Stimulated activated CD4-positive, alpha-beta T cell treated with anti-CD3 and anti-CD28 coated beads, Interleukin-12 subunit alpha, Interleukin-12 subunit beta, amount 100 ng/mL, for 48 hours (primary cell): ENCODE measurements around the gene SUN1.

Source experiments
- DNase-seq, 3 donors: peaks; one replicate each; pipeline ENCODE4 v3.0.0-alpha.2; 2020; ENCODE audit warnings: low read depth in 2 of 3, low spot score in 1 of 3

SUN1 gene

DNA sequence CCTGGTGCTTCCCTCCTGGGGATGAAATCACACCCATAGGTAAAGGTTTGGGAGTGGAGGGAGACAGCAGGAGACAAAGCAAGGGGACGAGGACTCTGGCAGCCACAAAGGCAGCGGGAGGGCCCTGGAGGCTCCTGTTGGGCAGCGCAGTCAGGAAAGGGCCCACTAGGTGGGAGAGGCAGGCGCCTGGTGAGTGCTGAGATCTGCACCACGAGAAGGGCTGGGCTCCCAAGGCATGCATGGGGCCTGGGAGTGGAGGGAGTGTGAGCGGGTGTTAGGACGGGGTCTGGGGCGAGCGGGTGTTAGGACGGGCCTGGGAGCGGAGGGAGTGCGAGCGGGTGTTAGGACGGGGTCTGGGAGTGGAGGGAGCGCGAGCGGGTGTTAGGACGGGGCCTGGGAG lies 57.1 kb downstream of the SUN1 start:
- no peak for DNase-seq

- no peak for DNase-seq
These were observed 58.6 kb downstream of the SUN1 start for GRCh38 chr7:890868-891267.

- no peak for DNase-seq
These were observed 59.0 kb downstream of the SUN1 start for GRCh38 chr7:891291-891690.

- no peak for DNase-seq
These were observed 59.5 kb downstream of the SUN1 start for GRCh38 chr7:891805-892204.

- DNase-seq: no peak
These were observed 60.6 kb downstream of the SUN1 start for GRCh38 chr7:892648-893593.

GRCh38 chr7:893686-894085 lies 61.4 kb downstream of the SUN1 start:
- DNase-seq: no peak

- no peak for DNase-seq
These were observed 62.0 kb downstream of the SUN1 start for GRCh38 chr7:894164-894867.

- no peak for DNase-seq
These were observed 62.7 kb downstream of the SUN1 start for GRCh38 chr7:894927-895450.

GRCh38 chr7:895451-896052 lies 63.3 kb downstream of the SUN1 start:
- DNase-seq: no peak

DNA sequence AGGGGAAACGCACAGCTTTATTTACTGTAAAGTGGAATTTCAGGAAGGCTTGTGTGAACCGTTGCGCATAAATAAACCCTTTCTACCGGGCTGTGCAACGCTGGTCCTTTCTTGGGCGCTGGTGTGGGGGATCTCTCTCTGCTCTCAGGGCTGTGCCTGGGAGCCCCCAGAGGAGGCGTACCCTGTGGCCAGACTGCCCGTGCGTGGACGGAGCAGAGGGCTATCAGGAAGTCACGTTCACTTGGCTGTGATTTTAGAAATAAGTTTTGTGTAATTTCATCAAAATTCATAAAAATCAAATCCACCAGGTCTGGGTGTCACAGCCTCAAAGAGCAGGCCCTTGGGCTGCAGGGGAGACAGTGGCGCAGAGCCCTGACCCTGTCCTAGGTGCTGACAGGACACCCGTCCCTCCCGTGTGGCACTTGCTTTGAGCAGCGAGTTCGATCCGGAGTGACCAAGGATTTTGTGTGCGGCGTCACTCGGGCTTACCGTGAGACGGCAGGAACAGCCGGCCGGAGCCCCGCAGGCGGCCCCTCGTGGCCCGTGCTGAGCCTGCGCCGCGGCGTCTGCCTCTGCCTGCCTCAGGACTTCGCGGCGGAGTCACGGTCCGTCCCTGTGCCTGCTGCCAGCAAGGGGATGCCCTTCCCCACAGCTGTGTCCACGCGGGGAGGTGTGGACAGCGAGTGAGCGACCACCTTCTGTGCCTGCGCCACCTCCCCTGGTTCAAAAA lies 64.2 kb downstream of the SUN1 start:
- no peak for DNase-seq

- DNase-seq: no peak
These were observed 64.8 kb downstream of the SUN1 start for GRCh38 chr7:897086-897485.

DNA sequence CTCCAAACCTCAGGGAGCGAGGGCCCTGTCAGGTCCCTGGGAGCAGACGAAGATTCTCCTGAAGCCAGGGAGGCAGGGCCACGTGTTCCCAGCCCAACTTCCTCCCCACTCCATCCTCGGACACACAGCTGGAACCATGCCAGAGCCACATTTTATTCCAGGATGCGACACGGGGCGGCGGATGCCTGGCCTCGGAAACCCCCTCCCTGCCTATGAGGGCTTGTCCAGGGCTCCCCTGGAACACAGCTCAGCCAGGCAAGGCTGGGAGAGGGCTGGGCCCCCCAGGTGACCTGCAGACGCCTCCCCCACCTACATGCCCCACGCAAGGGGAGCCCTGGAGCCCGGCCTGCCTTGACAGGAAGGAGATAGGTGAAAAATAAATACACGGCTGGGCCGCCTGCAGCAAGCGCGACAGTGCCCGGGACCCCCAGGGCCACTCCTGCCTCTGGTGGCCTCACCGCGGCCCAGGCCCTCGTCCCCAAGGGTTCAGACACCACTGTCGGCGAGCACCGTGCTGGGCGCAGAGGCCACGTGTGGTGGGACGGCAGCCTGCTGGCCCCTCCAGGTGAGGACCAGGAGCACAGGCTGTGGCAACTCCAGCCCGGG lies 65.6 kb downstream of the SUN1 start:
- no peak for DNase-seq

DNA sequence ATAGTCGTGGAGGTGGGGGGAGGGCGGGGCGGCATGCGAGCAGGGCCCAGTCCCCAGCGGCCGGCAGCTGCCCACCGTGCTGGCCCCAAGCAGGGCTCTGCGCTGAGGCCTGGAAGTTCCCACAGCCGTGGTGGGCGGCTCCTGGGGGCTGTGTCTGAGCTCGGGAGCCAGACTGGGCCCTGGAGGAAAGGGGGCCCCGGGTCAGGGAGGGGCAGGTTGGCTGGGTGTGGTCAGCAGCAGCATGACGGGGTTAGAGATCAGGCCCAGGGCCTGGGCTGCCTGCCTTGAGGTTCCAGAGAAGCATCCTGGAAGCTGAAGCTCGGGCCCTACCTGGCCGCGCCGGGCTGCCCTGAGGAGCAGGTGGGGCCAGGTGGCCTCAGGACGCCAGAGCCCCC lies 66.2 kb downstream of the SUN1 start:
- no peak for DNase-seq

DNA sequence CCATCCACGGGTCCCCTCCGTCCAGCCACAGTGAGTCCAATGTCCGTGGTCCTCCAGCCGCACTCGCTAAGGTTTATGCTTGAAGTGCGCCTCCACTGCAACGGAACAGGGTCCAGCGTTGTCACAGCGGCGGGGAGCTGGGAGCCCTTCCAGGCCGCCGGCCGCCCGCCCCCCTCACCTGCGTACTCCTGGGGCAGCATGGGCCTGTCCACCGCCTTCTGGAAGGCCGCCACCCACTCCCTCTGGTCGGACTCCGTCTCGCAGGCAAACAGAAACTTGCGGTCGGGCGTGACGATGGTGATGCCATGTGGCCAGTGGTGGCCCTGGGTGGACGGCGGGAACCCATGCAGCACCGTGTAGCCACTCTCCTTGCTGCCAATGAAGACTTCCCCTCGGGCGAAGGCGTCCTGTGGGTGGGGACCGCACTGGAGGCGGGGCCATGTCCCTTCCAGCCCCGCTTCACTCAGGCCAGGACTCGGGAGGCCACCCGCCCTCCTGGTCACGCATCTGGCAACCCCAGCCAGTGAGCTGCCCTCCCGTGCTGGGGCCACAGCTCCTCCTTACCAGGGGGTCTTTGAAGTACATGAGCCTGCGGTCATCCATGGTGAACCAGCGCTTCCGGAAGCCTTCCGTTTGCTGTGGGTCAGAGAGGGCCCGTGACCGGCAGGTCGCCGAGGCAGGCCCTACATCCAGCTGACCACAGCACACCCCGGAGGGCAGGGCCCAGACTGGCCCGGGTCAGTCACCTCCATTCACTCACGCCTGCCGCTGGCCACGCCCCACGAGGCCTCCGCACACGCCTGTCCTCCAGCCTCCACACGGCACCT lies 66.8 kb downstream of the SUN1 start:
- no peak for DNase-seq

DNA sequence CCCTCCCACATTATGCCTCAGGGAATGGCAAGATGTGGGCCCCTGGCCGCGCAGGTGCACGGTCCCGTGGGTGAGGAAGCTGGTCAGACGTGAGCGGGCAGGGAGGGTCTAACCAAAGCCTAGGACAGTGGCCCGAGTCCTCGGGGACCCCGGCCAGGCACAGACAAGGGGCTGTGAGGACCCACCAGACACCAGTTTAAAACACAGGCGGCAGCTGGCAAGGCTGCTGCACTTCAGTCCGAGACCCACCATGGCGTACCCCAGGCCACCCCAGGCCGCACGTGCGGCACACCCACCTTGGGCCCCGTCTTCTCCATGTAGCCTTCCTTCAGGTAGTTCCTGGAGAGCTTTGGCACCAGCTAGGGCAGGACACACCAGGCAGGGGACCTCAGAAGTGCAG lies 67.5 kb downstream of the SUN1 start:
- no peak for DNase-seq

DNA sequence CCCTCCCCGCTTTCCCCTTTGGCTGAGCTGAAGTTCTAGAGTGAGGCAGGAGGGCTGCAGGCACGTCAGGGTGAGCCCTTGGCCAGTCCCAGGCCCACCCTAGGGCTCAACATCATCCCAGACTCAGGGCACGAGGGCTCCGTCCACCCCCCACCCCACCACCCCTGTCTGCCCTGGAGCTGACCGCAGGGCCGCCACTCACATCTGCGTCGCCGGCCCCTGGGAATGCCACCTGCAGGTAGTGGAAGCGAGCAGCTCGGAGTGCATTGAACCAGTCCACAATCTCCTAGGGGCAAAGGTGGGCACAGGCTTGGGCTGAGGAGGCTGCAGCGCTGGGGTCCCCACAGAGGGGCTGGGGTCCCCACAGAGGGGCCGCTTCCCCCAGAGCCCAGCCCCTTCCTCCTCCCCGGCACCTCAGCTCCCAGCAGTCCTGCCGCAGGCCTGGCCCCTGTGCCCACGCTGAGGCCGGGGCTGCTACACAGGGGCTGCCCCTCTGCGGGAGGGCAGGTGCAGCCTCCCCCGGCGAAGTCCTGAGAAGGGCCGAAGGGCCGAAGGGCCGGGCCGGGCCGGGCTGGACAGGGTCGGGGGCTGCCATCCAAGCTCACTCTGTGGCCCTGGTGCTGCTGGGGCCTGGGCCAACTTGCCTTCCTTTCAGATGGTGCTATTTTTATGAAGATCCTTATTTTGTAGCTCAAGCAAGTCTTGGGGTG lies 68.2 kb downstream of the SUN1 start:
- no peak for DNase-seq

GRCh38 chr7:901041-901387 lies 68.7 kb downstream of the SUN1 start:
- no peak for DNase-seq

DNA sequence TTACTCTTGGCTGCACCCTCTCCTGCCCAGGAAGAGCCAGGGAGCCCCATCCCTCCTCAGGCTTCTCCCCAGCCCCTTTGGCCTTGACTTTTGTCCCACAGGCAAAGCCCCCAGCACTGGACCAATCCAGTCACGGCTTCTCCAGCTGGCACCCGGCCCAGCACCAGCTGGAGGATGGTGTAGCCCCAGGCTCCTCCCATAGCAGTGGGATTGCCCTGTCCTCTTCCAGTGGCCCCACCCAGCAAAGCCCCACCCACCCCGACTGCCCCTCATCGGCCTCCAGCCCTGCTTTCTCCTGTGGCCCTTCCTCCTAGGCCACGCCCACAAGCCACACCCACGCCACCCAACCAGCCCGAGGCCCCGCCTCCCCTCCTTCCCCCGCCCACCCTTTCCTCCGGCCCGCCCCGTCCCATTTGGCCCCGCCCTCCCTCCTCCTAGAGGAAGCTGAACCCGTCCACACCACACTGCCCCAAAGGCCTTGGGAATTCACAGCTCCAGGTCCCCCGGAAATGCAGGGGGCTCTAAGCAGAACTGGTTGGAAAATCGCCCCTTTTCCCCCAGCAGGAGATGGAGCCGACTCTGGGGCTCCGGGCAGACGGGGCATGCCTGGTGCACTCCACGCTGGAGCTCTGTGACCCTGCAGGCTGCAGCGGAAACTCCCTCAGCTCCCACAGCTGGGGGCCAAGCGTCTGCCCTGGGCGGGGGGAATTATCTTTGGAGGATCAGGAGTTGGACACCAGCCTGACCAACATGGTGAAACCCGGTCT lies 69.3 kb downstream of the SUN1 start:
- peak in 2 of 3 donors; percentile 27 to 50 for DNase-seq

GRCh38 chr7:902996-903395 lies 70.7 kb downstream of the SUN1 start:
- no peak for DNase-seq
